Activated B cell treated with CpG ODN at 0.5 μM for 24 hours (primary cell): Measurements from ENCODE around the gene OSBPL10. TPM values are rescaled to one million over a fixed set of nuclear protein-coding genes. Genes with fewer than 3 reads are reported as not detected.

Source experiments
- ATAC-seq: fragments of 200-7000 bp; cut with Tn5 transposase; one replicate; pipeline ENCODE4 v1.10.0; 2021; ENCODE audit warnings: low read depth, mild to moderate bottlenecking, moderate library complexity
- CTCF ChIA-PET: fragments of 350-600 bp; sonication (Branson Sonifier 250); formaldehyde crosslinking; loops from one replicate; lab custom pipeline; 2021; ENCODE audit warnings: antibody characterized with exemption; lab: Charles Lee
- POLR2A ChIA-PET: fragments of 350-600 bp; sonication (Branson Sonifier 250); formaldehyde crosslinking; loops from one replicate; lab custom pipeline; 2021; ENCODE audit warnings: antibody characterized with exemption; lab: Charles Lee
- DNase-seq: peaks from one replicate; pipeline ENCODE4 v3.0.0; 2022
- H3K27ac Mint-ChIP-seq: one replicate; pipeline ENCODE4 v1.8.0; 2020; ENCODE audit warnings: mixed read lengths
- H3K27me3 Mint-ChIP-seq: one replicate; pipeline ENCODE4 v1.8.0; 2021; ENCODE audit warnings: mixed read lengths
- H3K36me3 Mint-ChIP-seq: one replicate; pipeline ENCODE4 v1.8.0; 2021; ENCODE audit warnings: low read depth, mixed read lengths
- H3K4me1 Mint-ChIP-seq: one replicate; pipeline ENCODE4 v1.8.0; 2021; ENCODE audit warnings: mixed read lengths
- H3K4me3 Mint-ChIP-seq: one replicate; pipeline ENCODE4 v1.8.0; 2020; ENCODE audit warnings: mild to moderate bottlenecking, mixed read lengths
- H3K9me3 Mint-ChIP-seq: one replicate; pipeline ENCODE4 v1.8.0; 2020; ENCODE audit warnings: mixed read lengths
- intact Hi-C: fragments of 100-400 bp; cut with micrococcal nuclease; formaldehyde crosslinking; loops from one replicate; pipeline ENCODE4 v1.15.1; 2024
- total RNA-seq: library from RNA; stranded (reverse); gene quantifications from 2 replicates; pipeline ENCODE4 v1.2.3, GENCODE V29; 2022
- TF ChIP-seq, protein P1 (sequence below): fragments of 200-600 bp; IDR thresholded peaks from one replicate; pipeline ENCODE4 v1.8.0; 2022; ENCODE audit warnings: antibody characterized with exemption, mild to moderate bottlenecking

The OSBPL10 gene
- total RNA-seq, 1 donor from 2014 or later, result 137 TPM

DNA sequence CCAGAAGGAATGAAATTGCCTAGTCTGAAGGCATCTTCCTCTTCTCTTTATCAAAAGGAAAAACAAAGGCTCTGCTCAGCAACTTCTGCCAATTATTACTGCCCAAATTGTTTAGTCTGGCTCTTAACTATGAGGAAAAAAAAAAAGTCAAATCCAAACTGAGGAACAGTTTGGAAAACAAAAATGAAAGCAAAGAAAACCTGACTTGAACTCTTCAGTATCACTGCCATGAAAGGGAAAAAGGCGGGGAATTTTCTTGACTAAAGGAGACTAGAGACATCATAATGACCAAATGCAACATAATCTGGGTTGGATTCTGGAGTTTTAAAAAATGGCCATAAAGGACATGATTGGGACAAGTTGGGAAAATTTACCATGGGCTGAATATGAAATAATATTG, 292.1 kb downstream of the OSBPL10 start:
- ATAC-seq (no peak), DNase-seq (no peak)
- Mint-ChIP-seq H3K4me1 (peaks cover 2% of the 10 kb centered on the region), H3K36me3 (peaks cover 85% of the 10 kb centered on the region), H3K27ac (peak overlapping the region; percentile 11), H3K9me3 (peaks cover 2% of the 10 kb centered on the region), H3K4me3 (no peak overlapping the region), H3K27me3 (no peaks in the 10 kb centered on the region)
- intact Hi-C loops, result no loop called here
- TF ChIP-seq, protein P1, sequence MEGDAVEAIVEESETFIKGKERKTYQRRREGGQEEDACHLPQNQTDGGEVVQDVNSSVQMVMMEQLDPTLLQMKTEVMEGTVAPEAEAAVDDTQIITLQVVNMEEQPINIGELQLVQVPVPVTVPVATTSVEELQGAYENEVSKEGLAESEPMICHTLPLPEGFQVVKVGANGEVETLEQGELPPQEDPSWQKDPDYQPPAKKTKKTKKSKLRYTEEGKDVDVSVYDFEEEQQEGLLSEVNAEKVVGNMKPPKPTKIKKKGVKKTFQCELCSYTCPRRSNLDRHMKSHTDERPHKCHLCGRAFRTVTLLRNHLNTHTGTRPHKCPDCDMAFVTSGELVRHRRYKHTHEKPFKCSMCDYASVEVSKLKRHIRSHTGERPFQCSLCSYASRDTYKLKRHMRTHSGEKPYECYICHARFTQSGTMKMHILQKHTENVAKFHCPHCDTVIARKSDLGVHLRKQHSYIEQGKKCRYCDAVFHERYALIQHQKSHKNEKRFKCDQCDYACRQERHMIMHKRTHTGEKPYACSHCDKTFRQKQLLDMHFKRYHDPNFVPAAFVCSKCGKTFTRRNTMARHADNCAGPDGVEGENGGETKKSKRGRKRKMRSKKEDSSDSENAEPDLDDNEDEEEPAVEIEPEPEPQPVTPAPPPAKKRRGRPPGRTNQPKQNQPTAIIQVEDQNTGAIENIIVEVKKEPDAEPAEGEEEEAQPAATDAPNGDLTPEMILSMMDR, result no peak
- POLR2A ChIA-PET, result no interaction called here
- CTCF ChIA-PET, result no interaction called here

DNA sequence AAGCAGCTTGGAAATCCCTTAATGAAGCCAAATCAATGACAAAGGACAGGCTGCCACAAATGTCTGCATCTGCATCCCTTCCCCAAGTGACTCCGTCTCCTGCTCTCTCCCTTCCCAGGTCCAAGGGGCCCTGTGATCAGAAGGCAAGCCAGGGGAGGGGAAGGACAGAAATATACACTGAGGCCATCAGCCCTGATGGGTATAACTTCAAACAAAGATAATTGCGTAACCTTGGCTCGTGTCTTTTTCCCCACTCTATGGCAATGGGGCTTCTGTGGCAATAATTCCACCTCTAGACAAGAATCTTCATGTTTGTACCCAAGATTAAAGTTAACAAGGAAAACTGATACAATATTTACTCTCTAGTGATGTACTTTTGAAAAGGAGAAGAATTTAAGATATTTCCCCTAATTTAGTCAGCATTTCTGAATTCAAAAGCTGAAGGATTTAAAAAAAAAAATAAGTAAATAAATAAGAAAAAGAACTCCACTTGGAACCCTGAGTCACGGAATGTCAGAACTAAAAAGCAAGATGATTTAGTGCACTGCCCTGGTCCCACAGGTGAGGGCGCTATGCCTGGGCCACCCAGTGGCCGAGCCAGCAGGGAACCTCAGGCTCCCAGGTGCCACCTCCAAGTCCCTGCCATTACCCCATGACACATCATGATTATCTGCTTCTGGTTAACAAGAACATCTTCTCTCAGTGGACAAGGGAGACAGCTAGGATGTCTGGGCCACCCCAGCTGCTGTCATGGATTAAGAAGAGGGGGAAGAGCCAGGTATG, 293.9 kb downstream of the OSBPL10 start:
- no peaks in the 10 kb centered on the region for H3K27me3 Mint-ChIP-seq
- ATAC-seq (no peak), DNase-seq (no peak)
- no peak overlapping the region for H3K4me3 Mint-ChIP-seq
- peaks cover 2% of the 10 kb centered on the region for H3K9me3 Mint-ChIP-seq
- TF ChIP-seq, protein P1, result no peak
- peaks cover 91% of the 10 kb centered on the region for H3K36me3 Mint-ChIP-seq
- H3K27ac Mint-ChIP-seq, result no peak overlapping the region
- ChIA-PET POLR2A (no interaction called here), CTCF (no interaction called here)
- intact Hi-C loops, result no loop called here
- peaks cover 2% of the 10 kb centered on the region for H3K4me1 Mint-ChIP-seq

DNA sequence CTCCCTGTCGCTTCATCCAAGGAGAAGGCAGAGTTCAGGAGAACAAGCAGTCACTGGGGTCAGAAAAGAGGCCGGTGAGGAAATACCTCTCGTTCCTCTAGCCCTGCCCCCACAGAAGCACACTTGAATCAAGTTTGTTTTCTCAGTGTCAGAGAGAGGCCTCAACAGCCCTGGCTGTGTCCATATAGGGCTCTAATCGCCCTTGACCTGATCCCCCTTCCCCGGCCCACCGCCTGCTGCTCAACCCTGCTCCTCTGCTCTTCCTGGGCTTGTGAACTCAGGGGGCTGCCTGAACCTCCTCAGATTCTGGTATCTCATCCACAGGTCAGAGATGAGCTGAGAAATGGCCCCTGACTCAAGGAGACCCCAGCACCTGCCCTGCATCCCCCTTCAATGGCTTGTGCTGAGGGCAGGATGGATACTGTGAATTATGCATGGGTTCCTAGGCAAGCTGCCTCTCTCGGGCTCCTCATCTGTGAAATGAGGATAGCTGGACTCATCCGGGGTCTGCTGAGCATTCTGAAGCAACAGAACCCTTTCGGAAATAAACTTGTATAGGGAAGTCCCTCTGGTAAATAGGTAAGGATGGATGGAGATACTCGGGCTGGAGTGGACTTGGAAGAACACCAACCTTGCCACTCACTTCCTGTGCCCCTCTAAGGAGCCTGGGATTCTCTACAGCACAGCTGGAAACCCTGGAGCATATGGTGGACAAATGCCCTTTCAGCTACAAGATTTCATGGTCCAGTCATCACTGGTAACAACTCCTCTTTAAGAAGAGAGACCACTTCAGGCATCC, 300.8 kb downstream of the OSBPL10 start:
- intact Hi-C loops, result no loop called here
- Mint-ChIP-seq H3K9me3 (no peaks in the 10 kb centered on the region), H3K27me3 (no peaks in the 10 kb centered on the region), H3K4me1 (no peaks in the 10 kb centered on the region), H3K36me3 (peaks cover 87% of the 10 kb centered on the region), H3K4me3 (no peak overlapping the region), H3K27ac (no peak overlapping the region)
- ATAC-seq (no peak), DNase-seq (no peak)
- TF ChIP-seq, protein P1, result no peak
- ChIA-PET POLR2A (no interaction called here), CTCF (no interaction called here)

DNA sequence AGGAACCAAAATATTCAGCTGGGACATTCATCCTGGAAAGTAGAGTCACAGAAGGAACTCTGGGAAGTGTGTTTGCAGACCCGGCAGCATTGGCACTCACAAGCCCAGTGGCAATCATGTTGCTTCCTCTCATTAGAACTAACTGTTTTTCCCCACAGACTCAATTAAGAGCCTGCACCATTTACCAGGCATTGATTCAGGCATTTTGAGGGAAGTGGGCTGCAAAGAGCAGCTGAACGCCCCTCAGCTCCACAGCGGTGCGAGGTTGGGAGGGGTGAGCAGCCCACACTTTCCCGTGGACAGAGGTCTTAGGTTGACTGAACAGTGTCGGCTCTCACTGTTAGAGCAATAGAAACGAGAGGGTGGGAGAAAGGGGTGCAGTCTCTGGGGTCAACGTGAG, 304.5 kb downstream of the OSBPL10 start:
- ATAC-seq (no peak), DNase-seq (no peak)
- intact Hi-C loops, result no loop called here
- TF ChIP-seq, protein P1, result no peak
- Mint-ChIP-seq H3K27me3 (no peaks in the 10 kb centered on the region), H3K4me1 (no peaks in the 10 kb centered on the region), H3K9me3 (no peaks in the 10 kb centered on the region), H3K27ac (no peak overlapping the region), H3K4me3 (no peak overlapping the region), H3K36me3 (peaks cover 88% of the 10 kb centered on the region)
- CTCF ChIA-PET, result no interaction called here
- POLR2A ChIA-PET, result no interaction called here

DNA sequence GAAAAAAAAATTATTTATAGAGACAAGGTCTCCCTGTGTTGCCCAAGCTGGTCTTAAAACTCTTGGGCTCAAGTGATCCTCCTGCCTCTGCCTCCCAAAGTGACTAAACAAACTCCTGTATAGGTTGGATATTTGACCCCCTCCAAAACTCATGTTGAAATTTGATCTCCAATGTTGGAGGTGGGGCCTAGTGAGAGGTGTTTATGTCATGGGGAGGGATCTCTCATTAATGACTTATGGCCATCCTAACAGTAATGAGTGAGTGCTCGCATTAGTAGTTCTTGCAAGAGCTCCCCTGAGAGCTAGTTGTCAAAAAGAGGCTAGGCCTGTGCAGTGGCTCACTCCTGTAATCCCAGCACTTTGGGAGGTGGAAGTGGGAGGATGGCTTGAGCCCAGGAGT, 307.1 kb downstream of the OSBPL10 start:
- Mint-ChIP-seq H3K9me3 (no peaks in the 10 kb centered on the region), H3K36me3 (peaks cover 89% of the 10 kb centered on the region), H3K4me1 (no peaks in the 10 kb centered on the region), H3K27ac (no peak overlapping the region), H3K27me3 (no peaks in the 10 kb centered on the region), H3K4me3 (no peak overlapping the region)
- no peak for DNase-seq
- TF ChIP-seq, protein P1, result no peak
- intact Hi-C loops, result no loop called here
- ATAC-seq, result no peak
- ChIA-PET POLR2A (no interaction called here), CTCF (no interaction called here)
